HG03342 (cell line): Measurements from ENCODE around the gene ANKRD37.
"Not testable (repeated sequence)": the region's sequence is repeated elsewhere in the genome, so short reads cannot be mapped to it uniquely, and the experiment has no call there.

Experiments
- ATAC-seq: cut with Tn5 transposase; IDR thresholded peaks from one replicate; pipeline ENCODE4 v1.9.1; 2021; ENCODE audit warnings: mild to moderate bottlenecking, moderate library complexity; ENCODE audit not compliant: unreplicated experiment

Gene ANKRD37

GRCh38 chr4:185396724-185397385, at the start of gene ANKRD37:
ANKRD37 (plus strand) TSS chr4:185396841; CDS start chr4:185396924, 83 bp downstream.
- ATAC-seq = no peak

- ATAC-seq = no peak
These were observed 49.6 kb upstream of the ANKRD37 start for GRCh38 chr4:185346975-185347601.

- ATAC-seq = no peak
These were observed 45.0 kb upstream of the ANKRD37 start for GRCh38 chr4:185351691-185352090.

- no peak for ATAC-seq
These were observed 44.4 kb upstream of the ANKRD37 start for GRCh38 chr4:185352202-185352601.

- no peak for ATAC-seq
These were observed 43.9 kb upstream of the ANKRD37 start for GRCh38 chr4:185352741-185353140.

- no peak for ATAC-seq
These were observed 39.4 kb upstream of the ANKRD37 start for GRCh38 chr4:185357211-185357610.

- ATAC-seq = no peak
These were observed 38.8 kb upstream of the ANKRD37 start for GRCh38 chr4:185357733-185358440.

GRCh38 chr4:185358514-185358913, 38.1 kb upstream of the ANKRD37 start:
- no peak for ATAC-seq

- ATAC-seq = no peak
These were observed 37.7 kb upstream of the ANKRD37 start for GRCh38 chr4:185358959-185359358.

- ATAC-seq = no peak
These were observed 36.7 kb upstream of the ANKRD37 start for GRCh38 chr4:185359767-185360446.

GRCh38 chr4:185361872-185362271, 34.8 kb upstream of the ANKRD37 start:
- no peak for ATAC-seq

- ATAC-seq = not testable (repeated sequence)
These were observed 34.1 kb upstream of the ANKRD37 start for GRCh38 chr4:185362570-185362969.

- ATAC-seq = no peak
These were observed 33.4 kb upstream of the ANKRD37 start for GRCh38 chr4:185363251-185363650.

GRCh38 chr4:185364886-185365285, 31.8 kb upstream of the ANKRD37 start:
- ATAC-seq = no peak

GRCh38 chr4:185369731-185370130, 26.9 kb upstream of the ANKRD37 start:
- no peak for ATAC-seq

GRCh38 chr4:185370268-185370949, 26.2 kb upstream of the ANKRD37 start:
- ATAC-seq = no peak

- ATAC-seq = no peak
These were observed 24.9 kb upstream of the ANKRD37 start for GRCh38 chr4:185371702-185372101.

GRCh38 chr4:185374027-185374426, 22.6 kb upstream of the ANKRD37 start:
- ATAC-seq = no peak

GRCh38 chr4:185374573-185374972, 22.1 kb upstream of the ANKRD37 start:
- ATAC-seq = no peak

GRCh38 chr4:185378264-185378663, 18.4 kb upstream of the ANKRD37 start:
- ATAC-seq = no peak
